Fibroblast of lung (primary cell): ENCODE results near the gene SH3TC1. TPM values are rescaled to one million over a fixed set of nuclear protein-coding genes. Genes with fewer than 3 reads are reported as not detected.
A peak's percentile ranks its signal among the peaks of the same experiment; 100 is the strongest.

Source experiments
- DNase-seq, 2 donors: peaks; one replicate each; pipeline versions ENCODE4 v3.0.0 to v3.0.0-alpha.2; 2010; ENCODE audit warnings: low read depth in 2 of 2
- H2AFZ ChIP-seq: 2 replicates; pipeline ENCODE4 v1.5.1; 2012; ENCODE audit warnings: low read length, control low read depth, inconsistent platforms
- H3K27ac ChIP-seq: 2 replicates; pipeline ENCODE4 v1.5.1; 2011; ENCODE audit warnings: low read length, control low read depth; ENCODE audit not compliant: insufficient read depth
- H3K27me3 ChIP-seq: 2 replicates; pipeline ENCODE4 v1.5.1; 2011; ENCODE audit warnings: mild to moderate bottlenecking, low read length; ENCODE audit not compliant: control insufficient read depth, insufficient read depth
- H3K36me3 ChIP-seq: 2 replicates; pipeline ENCODE4 v1.5.1; 2011; ENCODE audit warnings: low read length; ENCODE audit not compliant: control insufficient read depth, insufficient read depth
- H3K4me1 ChIP-seq: 2 replicates; pipeline ENCODE4 v1.5.1; 2011; ENCODE audit warnings: low read length; ENCODE audit not compliant: control insufficient read depth, insufficient read depth; ENCODE audit errors: extremely low read depth
- H3K4me2 ChIP-seq: 2 replicates; pipeline ENCODE4 v1.5.1; 2011; ENCODE audit warnings: low read length, control low read depth; ENCODE audit not compliant: insufficient read depth; ENCODE audit errors: extremely low read depth
- H3K4me3 ChIP-seq, 4 experiments: fragments of 200-600 bp in 1 of 4; sonication (generic) in 1 of 4; replicated peaks in 1 of 4; 2 replicates each; pipeline ENCODE4 v1.5.1; 2011 to 2016; ENCODE audit warnings: low read length in 4 of 4, low read depth in 3 of 4, mild to moderate bottlenecking in 3 of 4, control low read depth in 2 of 4, inconsistent platforms in 1 of 4, mixed read lengths in 1 of 4; ENCODE audit not compliant: insufficient read depth in 1 of 4; ENCODE audit errors: control extremely low read depth in 1 of 4
- H3K79me2 ChIP-seq: 2 replicates; pipeline ENCODE4 v1.5.1; 2012; ENCODE audit warnings: mild to moderate bottlenecking, low read length, inconsistent platforms; ENCODE audit not compliant: control insufficient read depth, insufficient read depth
- H3K9ac ChIP-seq: 2 replicates; pipeline ENCODE4 v1.5.1; 2011; ENCODE audit warnings: mild to moderate bottlenecking, low read length, control low read depth; ENCODE audit not compliant: insufficient read depth
- H3K9me3 ChIP-seq: 2 replicates; pipeline ENCODE4 v1.5.1; 2012; ENCODE audit warnings: low read depth, low read length; ENCODE audit not compliant: control insufficient read depth, insufficient read depth
- H4K20me1 ChIP-seq: 2 replicates; pipeline ENCODE4 v1.5.1; 2011; ENCODE audit warnings: low read length; ENCODE audit not compliant: control insufficient read depth, insufficient read depth; ENCODE audit errors: extremely low read depth
- EZH2 ChIP-seq: IDR thresholded peaks from 2 replicates; pipeline ENCODE4 v1.5.1; 2012; ENCODE audit warnings: low read length, control low read depth, mild to moderate bottlenecking; ENCODE audit errors: missing control alignments
- polyA plus RNA-seq, 2 donors: library from polyadenylated mRNA; depleted of rRNA in 1 of 2; stranded (reverse) in 1 of 2; unstranded in 1 of 2; fragments of >200 nt; gene quantifications; 2 replicates each; pipeline ENCODE4 v1.2.1, GENCODE V29; 2011 to 2012; ENCODE audit warnings: missing spikeins in 1 of 2
- total RNA-seq: library from RNA; depleted of rRNA; stranded (reverse); fragments of >200 nt; gene quantifications from 2 replicates; pipeline ENCODE4 v1.2.1, GENCODE V29; 2014
- TF ChIP-seq, protein P1 (sequence below), 2 donors: IDR thresholded peaks in 1 of 2; conservative IDR thresholded peaks in 1 of 2; 1 replicate in 1 of 2; 2 replicates in 1 of 2; pipeline ENCODE4 v1.5.1; 2011 to 2012; ENCODE audit warnings: low read length in 2 of 2, control low read depth in 1 of 2, inconsistent platforms in 1 of 2, low read depth in 1 of 2, mild to moderate bottlenecking in 1 of 2

The SH3TC1 gene
- total and polyA plus RNA-seq, 2 donors (not counting 1 experiment from before 2014, with no cell fraction given), result 3.3 to 11.6 TPM

DNA sequence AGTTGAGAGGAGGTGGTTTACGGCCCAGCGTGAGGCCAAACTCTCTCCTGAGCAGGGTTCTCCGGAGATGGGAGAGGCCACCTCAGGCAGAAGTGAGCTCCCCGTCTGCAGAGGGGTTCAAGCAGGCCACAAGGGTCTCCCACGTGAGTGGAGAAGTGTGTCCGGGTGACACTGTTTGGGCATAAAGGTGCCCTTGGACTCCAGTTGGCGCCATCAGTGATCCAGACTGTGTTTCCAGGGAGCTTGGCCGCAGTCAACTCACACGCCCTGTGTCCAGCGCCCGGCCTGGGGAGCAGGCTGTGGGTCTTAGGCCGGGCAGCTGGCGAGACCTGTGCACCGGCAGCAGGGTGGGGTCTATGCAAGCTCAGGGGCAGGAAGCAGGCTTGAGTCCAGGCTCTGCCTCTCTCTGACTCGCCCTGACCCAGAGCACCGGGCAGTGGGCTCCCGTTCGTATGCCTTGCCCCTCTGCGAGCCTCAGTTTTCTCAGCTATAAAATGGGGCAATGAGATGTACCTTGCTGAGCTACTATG is 45.9 kb downstream of the SH3TC1 start:
- Histone ChIP-seq H3K4me3 (no peak overlapping the region), H3K79me2 (no peaks in the 10 kb centered on the region), H2AFZ (no peak overlapping the region), H3K36me3 (no peaks in the 10 kb centered on the region), H3K4me1 (peaks cover 5% of the 10 kb centered on the region), H3K9me3 (no peaks in the 10 kb centered on the region), H3K27ac (no peak overlapping the region), H3K27me3 (peaks cover 4% of the 10 kb centered on the region), H3K4me2 (no peak overlapping the region), H4K20me1 (no peaks in the 10 kb centered on the region), H3K9ac (no peak overlapping the region)
- TF ChIP-seq, protein P1, sequence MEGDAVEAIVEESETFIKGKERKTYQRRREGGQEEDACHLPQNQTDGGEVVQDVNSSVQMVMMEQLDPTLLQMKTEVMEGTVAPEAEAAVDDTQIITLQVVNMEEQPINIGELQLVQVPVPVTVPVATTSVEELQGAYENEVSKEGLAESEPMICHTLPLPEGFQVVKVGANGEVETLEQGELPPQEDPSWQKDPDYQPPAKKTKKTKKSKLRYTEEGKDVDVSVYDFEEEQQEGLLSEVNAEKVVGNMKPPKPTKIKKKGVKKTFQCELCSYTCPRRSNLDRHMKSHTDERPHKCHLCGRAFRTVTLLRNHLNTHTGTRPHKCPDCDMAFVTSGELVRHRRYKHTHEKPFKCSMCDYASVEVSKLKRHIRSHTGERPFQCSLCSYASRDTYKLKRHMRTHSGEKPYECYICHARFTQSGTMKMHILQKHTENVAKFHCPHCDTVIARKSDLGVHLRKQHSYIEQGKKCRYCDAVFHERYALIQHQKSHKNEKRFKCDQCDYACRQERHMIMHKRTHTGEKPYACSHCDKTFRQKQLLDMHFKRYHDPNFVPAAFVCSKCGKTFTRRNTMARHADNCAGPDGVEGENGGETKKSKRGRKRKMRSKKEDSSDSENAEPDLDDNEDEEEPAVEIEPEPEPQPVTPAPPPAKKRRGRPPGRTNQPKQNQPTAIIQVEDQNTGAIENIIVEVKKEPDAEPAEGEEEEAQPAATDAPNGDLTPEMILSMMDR (conservative IDR thresholded peaks at IDR 0.05 in 1 of 2, IDR thresholded peaks at IDR 0.05 in 1 of 2; ENCODE audit: low read depth in 1 of 2, low read length in 2 of 2), result no peak
- TF ChIP-seq EZH2, result no peak
- DNase-seq, result no peak

DNA sequence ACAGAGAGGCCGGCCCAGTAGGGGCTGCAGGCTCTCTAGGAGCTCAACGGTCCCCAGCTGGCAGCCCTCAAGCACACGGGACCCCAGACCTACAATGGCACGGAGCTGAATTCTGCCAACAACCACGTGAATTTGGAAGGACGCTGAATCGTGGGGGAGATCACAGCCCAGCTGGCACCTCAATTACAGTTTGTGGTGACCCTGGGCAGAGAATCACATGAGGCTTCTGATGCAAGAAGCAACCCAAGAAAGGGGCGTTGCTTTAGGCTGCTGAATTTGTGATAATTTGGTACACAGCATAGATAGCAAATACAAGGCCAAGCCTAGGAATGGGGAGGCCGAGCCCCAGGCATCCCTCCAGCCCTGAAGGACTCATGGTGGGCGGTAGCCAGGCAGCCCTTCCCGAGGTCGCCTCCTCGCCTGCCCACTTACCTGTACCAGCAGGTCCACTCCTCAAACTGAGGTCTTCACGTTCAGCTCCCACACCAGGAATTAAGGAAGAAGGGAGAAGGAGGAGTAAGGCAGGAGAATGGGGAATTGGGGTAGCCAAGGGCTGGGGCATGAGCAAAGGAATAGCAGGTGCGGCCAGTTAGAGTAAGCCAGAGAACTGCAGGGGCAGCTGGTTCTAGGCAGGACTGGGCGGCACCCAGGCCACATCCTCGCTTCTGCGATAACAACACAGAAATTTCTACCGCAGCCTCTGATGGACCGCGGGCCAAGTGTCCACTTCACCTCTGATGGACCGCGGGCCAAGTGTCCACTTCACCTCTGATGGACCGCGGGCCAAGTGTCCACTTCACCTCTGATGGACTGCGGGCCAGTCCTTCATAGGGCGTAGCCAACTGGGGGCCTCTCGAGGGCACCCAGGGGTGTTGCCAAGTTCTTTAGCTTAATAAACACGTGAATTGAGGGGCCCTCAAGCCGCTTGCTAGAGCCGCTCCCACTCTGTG is 47.1 kb downstream of the SH3TC1 start:
- Histone ChIP-seq H3K4me3 (no peak overlapping the region), H3K27me3 (peaks cover 4% of the 10 kb centered on the region), H3K4me2 (no peak overlapping the region), H3K79me2 (no peaks in the 10 kb centered on the region), H2AFZ (no peak overlapping the region), H3K27ac (no peak overlapping the region), H4K20me1 (no peaks in the 10 kb centered on the region), H3K36me3 (no peaks in the 10 kb centered on the region), H3K9ac (no peak overlapping the region), H3K9me3 (no peaks in the 10 kb centered on the region), H3K4me1 (peaks cover 5% of the 10 kb centered on the region)
- DNase-seq, result no peak
- TF ChIP-seq, protein P1 (conservative IDR thresholded peaks at IDR 0.05 in 1 of 2, IDR thresholded peaks at IDR 0.05 in 1 of 2; ENCODE audit: low read depth in 1 of 2, low read length in 2 of 2), result no peak
- TF ChIP-seq EZH2, result no peak

DNA sequence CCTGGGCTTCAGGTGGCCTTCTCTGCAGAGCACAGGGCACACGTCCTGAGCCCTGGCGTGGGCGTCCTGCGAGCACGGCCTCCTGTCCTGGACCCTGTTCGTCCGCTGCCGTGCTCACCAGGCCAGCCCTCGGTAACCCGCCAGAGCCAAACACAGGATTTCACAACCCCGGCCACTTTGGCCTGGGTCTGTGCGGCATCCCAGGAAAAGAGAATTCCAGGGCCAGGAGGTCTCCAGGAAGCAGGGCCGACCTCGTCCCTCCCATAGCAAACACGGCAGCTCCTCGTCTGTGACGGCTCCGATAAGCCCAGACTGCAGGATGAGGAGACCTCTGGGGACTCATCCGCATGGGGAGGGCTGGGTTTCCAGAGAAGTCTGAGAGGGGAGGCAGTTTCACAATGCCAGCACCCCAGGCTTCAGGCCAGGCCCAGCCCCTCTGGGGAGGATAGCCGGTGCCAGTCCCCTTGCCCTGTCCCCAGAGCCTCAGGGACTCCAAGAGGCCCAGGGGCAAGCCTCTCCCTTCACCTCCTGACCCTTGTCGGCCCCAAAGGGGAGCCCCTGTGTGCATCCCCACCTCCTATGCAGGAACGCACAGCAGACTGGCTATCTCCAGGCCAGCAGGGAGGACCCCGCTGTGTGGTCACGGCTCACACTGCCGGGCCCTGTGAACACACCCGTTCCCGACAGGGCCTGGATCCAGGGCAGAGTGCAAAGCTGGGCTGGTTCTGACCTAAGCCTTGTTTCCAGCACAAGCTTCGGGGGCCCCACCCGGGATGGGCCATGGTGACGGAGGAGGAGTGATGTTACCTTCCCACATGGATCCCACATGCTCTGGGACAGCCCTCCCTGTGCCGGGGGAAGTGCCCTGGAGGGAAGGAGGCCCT is 48.2 kb downstream of the SH3TC1 start:
- Histone ChIP-seq H3K9me3 (no peaks in the 10 kb centered on the region), H3K4me2 (no peak overlapping the region), H3K79me2 (no peaks in the 10 kb centered on the region), H3K27me3 (peaks cover 4% of the 10 kb centered on the region), H3K4me1 (peaks cover 5% of the 10 kb centered on the region), H3K36me3 (no peaks in the 10 kb centered on the region), H3K9ac (no peak overlapping the region), H2AFZ (no peak overlapping the region), H4K20me1 (no peaks in the 10 kb centered on the region), H3K27ac (no peak overlapping the region), H3K4me3 (no peak overlapping the region)
- peak in 1 of 2 donors; percentile 56 for DNase-seq
- no peak for TF ChIP-seq EZH2
- TF ChIP-seq, protein P1 (conservative IDR thresholded peaks at IDR 0.05 in 1 of 2, IDR thresholded peaks at IDR 0.05 in 1 of 2; ENCODE audit: low read depth in 1 of 2, low read length in 2 of 2), result no peak
